Neural cell (in vitro differentiated cells): ENCODE data around the gene ARPIN. TPM values are rescaled to one million over a fixed set of nuclear protein-coding genes. Genes with fewer than 3 reads are reported as not detected.
A peak's percentile ranks its signal among the peaks of the same experiment; 100 is the strongest.

ENCODE experiments used
- H2AFZ ChIP-seq: fragments of 200-600, 300-800 bp; sonication (generic), shearing (Covaris generic); 2 replicates; pipeline ENCODE4 v1.6.0; 2014; ENCODE audit warnings: low read depth, mild to moderate bottlenecking, antibody characterized with exemption, low read length, moderate library complexity
- H3F3A ChIP-seq: fragments of 200-600 bp; shearing (Covaris generic); 2 replicates; pipeline ENCODE4 v1.6.1; 2016; ENCODE audit warnings: mild to moderate bottlenecking, moderate library complexity, mixed read lengths, antibody characterized with exemption, low read length; ENCODE audit not compliant: insufficient read depth, poor library complexity, severe bottlenecking
- H3K27ac ChIP-seq: fragments of 200-600, 300-800 bp; sonication (generic), shearing (Covaris generic); 2 replicates; pipeline ENCODE4 v1.5.1; 2014; ENCODE audit warnings: mild to moderate bottlenecking, low read length, moderate library complexity
- H3K27me3 ChIP-seq: fragments of 300-800, 200-600 bp; sonication (generic), shearing (Covaris generic); 2 replicates; pipeline ENCODE4 v1.6.0; 2014; ENCODE audit warnings: mild to moderate bottlenecking, low read depth, low read length, moderate library complexity; ENCODE audit not compliant: insufficient read depth
- H3K36me3 ChIP-seq: fragments of 300-800, 200-600 bp; sonication (generic), shearing (Covaris generic); 2 replicates; pipeline ENCODE4 v1.5.1; 2014; ENCODE audit warnings: mild to moderate bottlenecking, antibody characterized with exemption, low read length, moderate library complexity; ENCODE audit not compliant: insufficient read depth
- H3K4me2 ChIP-seq: fragments of 300-800, 200-600 bp; sonication (generic), shearing (Covaris generic); 2 replicates; pipeline ENCODE4 v1.6.0; 2014; ENCODE audit warnings: mild to moderate bottlenecking, low read length
- H3K4me3 ChIP-seq: fragments of 300-800, 200-600 bp; sonication (generic), shearing (Covaris generic); 2 replicates; pipeline ENCODE4 v1.5.1; 2014; ENCODE audit warnings: mild to moderate bottlenecking, low read length, moderate library complexity
- H3K79me2 ChIP-seq: fragments of 200-600 bp; shearing (Covaris generic); replicated peaks from 2 replicates; pipeline ENCODE4 v1.6.0; 2014; ENCODE audit warnings: mild to moderate bottlenecking, low read length, moderate library complexity; ENCODE audit not compliant: insufficient read depth
- H3K9ac ChIP-seq: fragments of 300-800, 200-600 bp; sonication (generic), shearing (Covaris generic); 2 replicates; pipeline ENCODE4 v1.6.1; 2016; ENCODE audit warnings: mild to moderate bottlenecking, low read length, mixed read lengths
- H3K9me2 ChIP-seq: fragments of 200-600 bp; shearing (Covaris generic); 2 replicates; pipeline ENCODE4 v1.6.1; 2016; ENCODE audit warnings: mild to moderate bottlenecking, low read length, mixed read lengths; ENCODE audit not compliant: insufficient read depth
- H3K9me3 ChIP-seq: fragments of 200-600, 300-800 bp; sonication (generic), shearing (Covaris generic); 2 replicates; pipeline ENCODE4 v1.6.1; 2016; ENCODE audit warnings: mild to moderate bottlenecking, mixed run types, low read length, moderate library complexity, mixed read lengths
- H4K20me1 ChIP-seq: fragments of 200-600 bp; shearing (Covaris generic); 2 replicates; pipeline ENCODE4 v1.6.1; 2016; ENCODE audit warnings: mild to moderate bottlenecking, mixed run types; ENCODE audit not compliant: insufficient read depth
- CTCF ChIP-seq: fragments of 450-650 bp; IDR thresholded peaks from 2 replicates; pipeline ENCODE4 v1.5.1; 2014; ENCODE audit warnings: antibody characterized with exemption, mild to moderate bottlenecking, moderate library complexity; ENCODE audit not compliant: poor library complexity, severe bottlenecking
- EP300 ChIP-seq: fragments of 450-650 bp; conservative IDR thresholded peaks from 2 replicates; pipeline ENCODE4 v1.6.1; 2014; ENCODE audit warnings: antibody characterized with exemption, mild to moderate bottlenecking, moderate library complexity; ENCODE audit not compliant: poor library complexity, severe bottlenecking
- EZH2 ChIP-seq: fragments of 200-600, 300-800 bp; shearing (Covaris generic), sonication (generic); IDR thresholded peaks from 2 replicates; pipeline ENCODE4 v1.6.1; 2014; ENCODE audit warnings: antibody characterized with exemption, low read length, borderline replicate concordance, mild to moderate bottlenecking; ENCODE audit not compliant: insufficient read depth, poor library complexity, severe bottlenecking
- MXI1 ChIP-seq: fragments of 450-650 bp; conservative IDR thresholded peaks from 2 replicates; pipeline ENCODE4 v1.6.1; 2014; ENCODE audit warnings: antibody characterized with exemption, mild to moderate bottlenecking; ENCODE audit not compliant: poor library complexity, severe bottlenecking
- POLR2AphosphoS5 ChIP-seq: IDR thresholded peaks from 2 replicates; pipeline ENCODE4 v1.6.1; 2012
- RAD21 ChIP-seq: fragments of 450-650 bp; conservative IDR thresholded peaks from 2 replicates; pipeline ENCODE4 v1.6.1; 2014; ENCODE audit warnings: antibody characterized with exemption, mild to moderate bottlenecking, moderate library complexity
- SMC3 ChIP-seq: fragments of 450-650 bp; conservative IDR thresholded peaks from 2 replicates; pipeline ENCODE4 v1.6.1; 2014; ENCODE audit warnings: antibody characterized with exemption, mild to moderate bottlenecking, moderate library complexity; ENCODE audit not compliant: poor library complexity
- TAF1 ChIP-seq: IDR thresholded peaks from 2 replicates; pipeline ENCODE4 v1.6.1; 2012; ENCODE audit warnings: low read depth
- polyA plus RNA-seq: library from polyadenylated mRNA; depleted of rRNA; stranded (reverse); fragments of >200 nt; gene quantifications from 2 replicates; pipeline ENCODE4 v1.2.3, GENCODE V29; 2014
- TF ChIP-seq, protein P1 (sequence below): IDR thresholded peaks from 2 replicates; pipeline ENCODE4 v1.6.1; 2012; ENCODE audit warnings: borderline replicate concordance

Gene ARPIN
- polyA plus RNA-seq, 1 donor from 2014 or later, result 2.7 TPM

DNA sequence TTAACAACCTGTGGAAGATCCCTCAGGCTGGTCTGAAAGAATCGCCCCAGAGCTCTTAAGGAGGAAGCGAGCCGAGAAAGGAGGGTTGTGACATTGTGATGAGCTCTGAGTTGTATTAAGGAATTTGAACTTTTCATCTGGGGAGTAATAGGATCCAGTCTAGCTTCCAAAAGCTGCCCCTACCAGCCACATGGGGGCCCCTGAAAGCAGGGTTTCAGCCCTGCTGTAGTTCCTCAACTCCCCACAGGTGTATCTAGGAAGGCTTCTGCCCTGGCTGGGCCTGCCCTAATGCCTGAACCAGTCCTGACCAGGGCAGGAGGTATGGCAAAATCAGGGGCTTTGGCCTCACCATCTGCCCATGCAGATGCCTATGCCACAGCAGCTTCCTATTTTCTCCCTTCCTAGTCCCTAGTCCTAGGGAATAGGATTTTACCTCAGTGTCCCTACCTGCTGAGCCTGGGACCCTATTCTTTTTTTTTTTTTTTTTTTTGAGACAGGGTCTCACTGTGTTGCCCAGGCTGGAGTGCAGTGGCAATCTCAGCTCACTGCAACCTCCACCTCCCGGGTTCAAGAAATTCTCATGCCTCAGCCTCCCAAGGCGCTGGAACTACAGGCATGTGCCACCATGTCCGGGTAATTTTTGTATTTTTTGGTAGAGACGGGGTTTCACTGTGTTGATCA is 14.0 kb downstream of the ARPIN start:
- Histone ChIP-seq H3K9me2 (no peaks in the 10 kb centered on the region), H3K79me2 (no peaks in the 10 kb centered on the region), H4K20me1 (no peaks in the 10 kb centered on the region), H3K36me3 (no peaks in the 10 kb centered on the region), H3K4me3 (no peak overlapping the region), H3K9ac (no peak overlapping the region), H3F3A (no peaks in the 10 kb centered on the region), H3K27ac (no peak overlapping the region), H2AFZ (no peak overlapping the region), H3K9me3 (no peaks in the 10 kb centered on the region), H3K27me3 (no peaks in the 10 kb centered on the region), H3K4me2 (no peak overlapping the region)
- TF ChIP-seq EZH2 (no peak), RAD21 (peak; percentile 61), SMC3 (peak; percentile 56), CTCF (peak; percentile 54)

- TF ChIP-seq POLR2AphosphoS5 (no peak), MXI1 (no peak), RAD21 (no peak), EP300 (no peak), TAF1 (no peak), CTCF (no peak), EZH2 (no peak), SMC3 (no peak)
- TF ChIP-seq, protein P1, sequence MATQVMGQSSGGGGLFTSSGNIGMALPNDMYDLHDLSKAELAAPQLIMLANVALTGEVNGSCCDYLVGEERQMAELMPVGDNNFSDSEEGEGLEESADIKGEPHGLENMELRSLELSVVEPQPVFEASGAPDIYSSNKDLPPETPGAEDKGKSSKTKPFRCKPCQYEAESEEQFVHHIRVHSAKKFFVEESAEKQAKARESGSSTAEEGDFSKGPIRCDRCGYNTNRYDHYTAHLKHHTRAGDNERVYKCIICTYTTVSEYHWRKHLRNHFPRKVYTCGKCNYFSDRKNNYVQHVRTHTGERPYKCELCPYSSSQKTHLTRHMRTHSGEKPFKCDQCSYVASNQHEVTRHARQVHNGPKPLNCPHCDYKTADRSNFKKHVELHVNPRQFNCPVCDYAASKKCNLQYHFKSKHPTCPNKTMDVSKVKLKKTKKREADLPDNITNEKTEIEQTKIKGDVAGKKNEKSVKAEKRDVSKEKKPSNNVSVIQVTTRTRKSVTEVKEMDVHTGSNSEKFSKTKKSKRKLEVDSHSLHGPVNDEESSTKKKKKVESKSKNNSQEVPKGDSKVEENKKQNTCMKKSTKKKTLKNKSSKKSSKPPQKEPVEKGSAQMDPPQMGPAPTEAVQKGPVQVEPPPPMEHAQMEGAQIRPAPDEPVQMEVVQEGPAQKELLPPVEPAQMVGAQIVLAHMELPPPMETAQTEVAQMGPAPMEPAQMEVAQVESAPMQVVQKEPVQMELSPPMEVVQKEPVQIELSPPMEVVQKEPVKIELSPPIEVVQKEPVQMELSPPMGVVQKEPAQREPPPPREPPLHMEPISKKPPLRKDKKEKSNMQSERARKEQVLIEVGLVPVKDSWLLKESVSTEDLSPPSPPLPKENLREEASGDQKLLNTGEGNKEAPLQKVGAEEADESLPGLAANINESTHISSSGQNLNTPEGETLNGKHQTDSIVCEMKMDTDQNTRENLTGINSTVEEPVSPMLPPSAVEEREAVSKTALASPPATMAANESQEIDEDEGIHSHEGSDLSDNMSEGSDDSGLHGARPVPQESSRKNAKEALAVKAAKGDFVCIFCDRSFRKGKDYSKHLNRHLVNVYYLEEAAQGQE, result no peak
- Histone ChIP-seq H3K4me3 (no peak overlapping the region), H3K27me3 (no peaks in the 10 kb centered on the region), H3K9me3 (no peaks in the 10 kb centered on the region), H3K79me2 (peaks cover 6% of the 10 kb centered on the region), H4K20me1 (no peaks in the 10 kb centered on the region), H3K36me3 (no peaks in the 10 kb centered on the region), H3F3A (no peaks in the 10 kb centered on the region), H3K9ac (no peak overlapping the region), H2AFZ (no peak overlapping the region), H3K27ac (no peak overlapping the region), H3K4me2 (no peak overlapping the region), H3K9me2 (no peaks in the 10 kb centered on the region)
Measured at GRCh38 chr15:89898146-89898545, 14.6 kb downstream of the ARPIN start.
